ENCODE results near the gene UNKL. TPM values are rescaled to one million over a fixed set of nuclear protein-coding genes. Genes with fewer than 3 reads are reported as not detected.

Gene UNKL
- total and polyA plus RNA-seq, 2 of the 8 experiments (the other 6 are each of a cell fraction or from before 2014, with no cell fraction given), result 25.1 to 31.8 TPM

- H3K27ac ChIP-seq (ENCODE audit: low read depth, low read length), result no peak overlapping the region
- no peak overlapping the region for H2AK5ac ChIP-seq (ENCODE audit: low read depth, low read length)
- no peak overlapping the region for H4K91ac ChIP-seq (replicated peaks; ENCODE audit: insufficient read length, low read length)
- H3K9ac ChIP-seq (replicated peaks in 1 of 4; ENCODE audit: extremely low read depth in 1 of 4, low read depth in 3 of 4, low read length in 3 of 4), result 0 out of 7 replicates have a peak overlapping the region, but pooled peaks of 1 of the 4 experiments have one; percentile 18
- no peaks in the 10 kb centered on the region for H3K27me3 ChIP-seq (replicated peaks in 1 of 4; ENCODE audit: control insufficient read depth in 3 of 4, extremely low read depth in 1 of 4, insufficient read depth in 3 of 4, low read length in 3 of 4)
- H3K4ac ChIP-seq (replicated peaks; ENCODE audit: insufficient read length, low read depth, low read length), result no peak overlapping the region
- no peak overlapping the region for H4K5ac ChIP-seq (ENCODE audit: insufficient read length, low read depth, low read length)
- H3K79me2 ChIP-seq (ENCODE audit: control insufficient read depth in 1 of 2, insufficient read depth in 2 of 2, low read length in 2 of 2), result no peaks in the 10 kb centered on the region
- no peak overlapping the region for H2BK5ac ChIP-seq (ENCODE audit: low read depth, low read length)
- H4K20me1 ChIP-seq (replicated peaks in 1 of 2; ENCODE audit: control insufficient read depth in 1 of 2, insufficient read depth in 2 of 2, low read length in 2 of 2), result no peaks in the 10 kb centered on the region
- H3K4me3 ChIP-seq (ENCODE audit: extremely low read depth in 1 of 4, insufficient read depth in 2 of 4, low read depth in 3 of 4, low read length in 4 of 4), result no peak overlapping the region
- no peaks in the 10 kb centered on the region; a peak in 1 of 7 replicates for H3K4me1 ChIP-seq (replicated peaks in 1 of 4; ENCODE audit: control insufficient read depth in 3 of 4, insufficient read depth in 4 of 4, low read length in 3 of 4)
- no peak overlapping the region for H2AFZ ChIP-seq (ENCODE audit: low read length)
- H3K79me1 ChIP-seq (ENCODE audit: low read depth, low read length), result no peaks in the 10 kb centered on the region
- no peak overlapping the region for H2BK20ac ChIP-seq (ENCODE audit: low read length)
- no peaks in the 10 kb centered on the region for H3K36me3 ChIP-seq (ENCODE audit: control insufficient read depth in 2 of 4, insufficient read depth in 4 of 4, low read length in 3 of 4)
- no peak overlapping the region for H3K23ac ChIP-seq (ENCODE audit: insufficient read length)
- no peaks in the 10 kb centered on the region for H3K23me2 ChIP-seq (ENCODE audit: low read depth, low read length)
- peak overlapping the region; percentile 7; the same call in 1 of the 2 replicates for H4K8ac ChIP-seq (ENCODE audit: extremely low read depth, insufficient read depth, low read length)
- no peak overlapping the region for H3K14ac ChIP-seq (ENCODE audit: insufficient read length)
- WGBS, 2 experiments (ENCODE audit: extremely low coverage in 1 of 2, insufficient coverage in 1 of 2, insufficient read length in 1 of 2, insufficient replicate concordance in 2 of 2, low coverage in 1 of 2, low lambda C conversion rate in 2 of 2, missing lambda C conversion rate in 1 of 2), result 93% methylated on average over 36 of the region's 47 CpGs; no CpG with 5 or more reads in 1 of the 2 experiments
- DNase-seq (ENCODE audit: low read depth in 1 of 2, low spot score in 2 of 2) (no peak), FAIRE-seq (no peak)
- H3K56ac ChIP-seq (replicated peaks; ENCODE audit: insufficient read length, low read depth, low read length), result no peak overlapping the region
- TF ChIP-seq SP4 (IDR thresholded peaks at IDR 0.05; ENCODE audit: low read length), result no peak
- TF ChIP-seq SAP30 (IDR thresholded peaks at IDR 0.05; ENCODE audit: insufficient read depth, insufficient replicate concordance, low read length), result no peak
- no peak for TF ChIP-seq EP300 (IDR thresholded peaks at IDR 0.05; ENCODE audit: borderline replicate concordance in 1 of 2, low read depth in 2 of 2, low read length in 2 of 2)
- H3K4me2 ChIP-seq (ENCODE audit: insufficient read depth in 1 of 2, low read depth in 2 of 2, low read length in 2 of 2), result no peak overlapping the region
- ChIA-PET POLR2A (ENCODE audit: partially characterized antibody) (interaction anchor here (0.6 to 5.6 kb wide), 6 partner anchors 8 to 319 kb away, joined by 3 to 22 read pairs (median 4); partner anchors contain the start of gene UQCC4), CTCF (ENCODE audit: partially characterized antibody) (interaction anchor here (0.8 to 4.0 kb wide), 3 partner anchors 9 to 693 kb away, joined by 3 to 30 read pairs (median 3); no protein-coding TSS in a partner anchor)
- no peak overlapping the region for H2BK120ac ChIP-seq (replicated peaks; ENCODE audit: low read depth, low read length)
- H2BK15ac ChIP-seq (ENCODE audit: low read length), result no peak overlapping the region
- no peak overlapping the region for H2BK12ac ChIP-seq (ENCODE audit: low read depth, low read length)
- H3K9me3 ChIP-seq (ENCODE audit: insufficient read depth in 2 of 2, low read depth in 1 of 2, low read length in 1 of 2), result no peaks in the 10 kb centered on the region
- no peak overlapping the region for H3K18ac ChIP-seq (ENCODE audit: extremely low read depth, low read length)
These were observed 22.3 kb upstream of the UNKL start for GRCh38 chr16:1436731-1437355.
